Panc1 (cell line): ENCODE data around the gene SLC13A3. TPM values are rescaled to one million over a fixed set of nuclear protein-coding genes. Genes with fewer than 3 reads are reported as not detected.

Experiments
- ATAC-seq: fragments of 200-7000 bp; cut with Tn5 transposase; 2 replicates; pipeline ENCODE4 v1.9.1; 2020; ENCODE audit warnings: mild to moderate bottlenecking, moderate library complexity
- BruUV-seq: library from RNA; stranded (reverse); fragments of 400-500 nt; replicated peaks from 2 replicates; lab custom pipeline; 2021; lab: Mats Ljungman, UMichigan
- CTCF ChIA-PET: fragments of 300-600 bp; sonication (Branson Sonifier 250); formaldehyde crosslinking; loops from one replicate; lab custom pipeline; 2022; ENCODE audit warnings: antibody characterized with exemption; lab: Charles Lee
- POLR2A ChIA-PET: fragments of 300-600 bp; sonication (Branson Sonifier 250); formaldehyde crosslinking; loops from one replicate; lab custom pipeline; 2022; ENCODE audit warnings: antibody characterized with exemption; lab: Charles Lee
- DNase-seq: peaks from one replicate; pipeline ENCODE4 v3.0.0-alpha.2; 2010; ENCODE audit warnings: low read depth, low spot score
- H3K27ac ChIP-seq: 2 replicates; pipeline ENCODE4 v1.5.1; 2011; ENCODE audit warnings: mild to moderate bottlenecking, low read length, inconsistent platforms
- H3K27me3 ChIP-seq: fragments of 200-500 bp; sonication (Bioruptor generic); 2 replicates; pipeline ENCODE4 v1.6.0; 2014; ENCODE audit warnings: low read length, inconsistent platforms; ENCODE audit not compliant: control insufficient read depth, insufficient read depth
- H3K36me3 ChIP-seq: fragments of 200-500 bp; sonication (Bioruptor generic); 2 replicates; pipeline ENCODE4 v1.5.1; 2014; ENCODE audit warnings: inconsistent platforms, mild to moderate bottlenecking, low read length, moderate library complexity; ENCODE audit not compliant: control insufficient read depth, insufficient read depth
- H3K4me1 ChIP-seq: 2 replicates; pipeline ENCODE4 v1.5.1; 2011; ENCODE audit warnings: inconsistent platforms, mild to moderate bottlenecking, low read length, moderate library complexity; ENCODE audit not compliant: control insufficient read depth, insufficient read depth
- H3K4me3 ChIP-seq, 2 experiments: 2 replicates each; pipeline ENCODE4 v1.5.1; 2011 to 2012; ENCODE audit warnings: low read depth in 2 of 2, low read length in 2 of 2, mild to moderate bottlenecking in 2 of 2, inconsistent platforms in 1 of 2, moderate library complexity in 1 of 2
- H3K9me3 ChIP-seq: fragments of 200-500 bp; sonication (Bioruptor generic); 2 replicates; pipeline ENCODE4 v1.5.1; 2014; ENCODE audit warnings: low read depth, mild to moderate bottlenecking, inconsistent platforms, low read length, moderate library complexity; ENCODE audit not compliant: control insufficient read depth, insufficient read depth
- POLR2AphosphoS5 ChIP-seq: IDR thresholded peaks from 2 replicates; pipeline ENCODE4 v1.6.1; 2012; ENCODE audit warnings: mild to moderate bottlenecking, low read depth, low read length, moderate library complexity
- REST ChIP-seq, 2 experiments: IDR thresholded peaks; 2 replicates each; pipeline ENCODE4 v1.6.1; 2011 to 2012; ENCODE audit warnings: low read depth in 2 of 2, control low read depth in 1 of 2, low read length in 1 of 2, mild to moderate bottlenecking in 1 of 2, moderate library complexity in 1 of 2; ENCODE audit not compliant: insufficient read depth in 1 of 2
- SIN3A ChIP-seq: IDR thresholded peaks from 2 replicates; pipeline ENCODE4 v1.6.1; 2012; ENCODE audit warnings: low read depth, mild to moderate bottlenecking, low read length, moderate library complexity, borderline replicate concordance; ENCODE audit not compliant: insufficient read depth
- TCF7L2 ChIP-seq: IDR thresholded peaks from 2 replicates; pipeline ENCODE4 v1.6.1; 2011; ENCODE audit warnings: mild to moderate bottlenecking, low read depth, low read length, inconsistent platforms
- in situ Hi-C: cut with HindIII; loops from 2 replicates; pipeline ENCODE4 v1.10.0; 2016; ENCODE audit warnings: low sequenced_read_pairs, low pct_unique_long_range_greater_than_20kb
- intact Hi-C: fragments of 100-400 bp; cut with micrococcal nuclease; formaldehyde crosslinking; loops from one replicate; pipeline ENCODE4 v1.10.0; 2022; ENCODE audit not compliant: unreplicated experiment
- total RNA-seq: library from RNA; stranded (reverse); gene quantifications from one replicate; pipeline ENCODE4 v1.2.1, GENCODE V29; 2021; ENCODE audit not compliant: unreplicated experiment
- TF ChIP-seq, protein P1 (sequence below): fragments of 450-650 bp; IDR thresholded peaks from 2 replicates; pipeline ENCODE4 v1.5.1; 2017; ENCODE audit warnings: mild to moderate bottlenecking

SLC13A3 gene
- total RNA-seq, 1 experiment from 2014 or later: 0.31 TPM

DNA sequence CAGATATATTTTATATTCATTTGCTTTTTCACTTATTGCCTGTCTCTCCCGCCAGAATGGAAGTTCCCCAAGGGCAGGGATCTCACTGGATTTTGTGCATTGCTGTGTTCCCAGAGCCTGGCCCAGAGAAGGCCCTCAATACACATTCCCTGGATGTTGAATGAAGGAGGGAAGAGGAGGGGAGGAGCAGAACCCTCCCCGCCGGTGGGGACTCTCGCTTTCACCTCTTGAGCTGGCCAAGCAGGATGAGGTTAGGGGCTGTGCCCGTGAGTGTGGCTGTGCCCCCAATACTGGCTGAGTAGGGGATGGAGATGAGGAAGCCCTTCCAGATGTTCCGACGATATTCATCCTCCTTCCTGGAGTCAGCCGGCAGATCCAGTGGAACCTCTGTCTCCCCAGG, 55.3 kb downstream of the SLC13A3 start:
- POLR2A ChIA-PET: no interaction called here
- BruUV-seq: no TSS peak
- Histone ChIP-seq H3K4me3 (no peak overlapping the region), H3K27ac (no peak overlapping the region), H3K27me3 (0 out of 2 replicates have a peak, but pooled peaks cover 2% of the 10 kb centered on the region), H3K4me1 (no peaks in the 10 kb centered on the region), H3K9me3 (no peaks in the 10 kb centered on the region), H3K36me3 (no peaks in the 10 kb centered on the region)
- DNase-seq: no peak
- CTCF ChIA-PET: no interaction called here
- ATAC-seq: no peak
- no peak for TF ChIP-seq TCF7L2
- TF ChIP-seq SIN3A: no peak
- TF ChIP-seq, protein P1, sequence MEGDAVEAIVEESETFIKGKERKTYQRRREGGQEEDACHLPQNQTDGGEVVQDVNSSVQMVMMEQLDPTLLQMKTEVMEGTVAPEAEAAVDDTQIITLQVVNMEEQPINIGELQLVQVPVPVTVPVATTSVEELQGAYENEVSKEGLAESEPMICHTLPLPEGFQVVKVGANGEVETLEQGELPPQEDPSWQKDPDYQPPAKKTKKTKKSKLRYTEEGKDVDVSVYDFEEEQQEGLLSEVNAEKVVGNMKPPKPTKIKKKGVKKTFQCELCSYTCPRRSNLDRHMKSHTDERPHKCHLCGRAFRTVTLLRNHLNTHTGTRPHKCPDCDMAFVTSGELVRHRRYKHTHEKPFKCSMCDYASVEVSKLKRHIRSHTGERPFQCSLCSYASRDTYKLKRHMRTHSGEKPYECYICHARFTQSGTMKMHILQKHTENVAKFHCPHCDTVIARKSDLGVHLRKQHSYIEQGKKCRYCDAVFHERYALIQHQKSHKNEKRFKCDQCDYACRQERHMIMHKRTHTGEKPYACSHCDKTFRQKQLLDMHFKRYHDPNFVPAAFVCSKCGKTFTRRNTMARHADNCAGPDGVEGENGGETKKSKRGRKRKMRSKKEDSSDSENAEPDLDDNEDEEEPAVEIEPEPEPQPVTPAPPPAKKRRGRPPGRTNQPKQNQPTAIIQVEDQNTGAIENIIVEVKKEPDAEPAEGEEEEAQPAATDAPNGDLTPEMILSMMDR: no peak
- TF ChIP-seq REST (IDR thresholded peaks at IDR 0.05; ENCODE audit: insufficient read depth in 1 of 2, low read depth in 2 of 2, low read length in 1 of 2): no peak
- TF ChIP-seq POLR2AphosphoS5: no peak
- in situ Hi-C loops (no loop called here), intact Hi-C loops (no loop called here)

DNA sequence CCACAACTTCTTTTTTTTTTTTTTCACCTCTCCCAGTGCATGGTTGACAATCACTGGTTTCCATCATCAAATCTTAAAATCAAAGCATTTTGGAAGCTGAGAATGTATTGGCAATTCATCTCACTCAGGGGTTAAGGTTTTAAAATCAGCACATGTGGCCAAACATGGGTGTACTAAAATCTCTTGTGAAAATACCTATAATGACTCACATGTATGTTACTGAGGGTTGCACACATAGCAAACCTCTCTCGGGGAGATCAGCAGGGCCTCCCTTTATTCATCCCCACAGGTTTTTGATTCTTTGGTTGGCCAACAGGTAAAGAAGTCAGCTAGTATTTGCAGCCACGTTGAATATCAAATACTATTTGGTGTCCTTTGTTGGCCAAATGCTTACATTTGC, 56.5 kb downstream of the SLC13A3 start:
- intact Hi-C loops (no loop called here), in situ Hi-C loops (no loop called here)
- Histone ChIP-seq H3K4me3 (no peak overlapping the region), H3K4me1 (no peaks in the 10 kb centered on the region), H3K27ac (no peak overlapping the region), H3K9me3 (no peaks in the 10 kb centered on the region), H3K36me3 (no peaks in the 10 kb centered on the region), H3K27me3 (0 out of 2 replicates have a peak, but pooled peaks cover 2% of the 10 kb centered on the region)
- ChIA-PET POLR2A (no interaction called here), CTCF (no interaction called here)
- ATAC-seq (no peak), DNase-seq (no peak)
- BruUV-seq: no TSS peak
- no peak for TF ChIP-seq REST (IDR thresholded peaks at IDR 0.05; ENCODE audit: insufficient read depth in 1 of 2, low read depth in 2 of 2, low read length in 1 of 2)
- no peak for TF ChIP-seq TCF7L2
- no peak for TF ChIP-seq SIN3A
- TF ChIP-seq, protein P1: no peak
- TF ChIP-seq POLR2AphosphoS5: no peak
